CD4-positive, alpha-beta T cell (primary cell): ENCODE data around the gene PAPPA. TPM values are rescaled to one million over a fixed set of nuclear protein-coding genes. Genes with fewer than 3 reads are reported as not detected.

Experiments used
- ATAC-seq: fragments of 200-7000 bp; cut with Tn5 transposase; one replicate; pipeline ENCODE4 v1.10.0; 2022; ENCODE audit warnings: mild to moderate bottlenecking; ENCODE audit not compliant: poor library complexity
- CTCF ChIA-PET: fragments of 350-600 bp; sonication (Branson Sonifier 250); formaldehyde crosslinking; loops from one replicate; lab custom pipeline; 2021; ENCODE audit warnings: antibody characterized with exemption, inconsistent platforms; lab: Charles Lee
- POLR2A ChIA-PET: fragments of 350-600 bp; sonication (Branson Sonifier 250); formaldehyde crosslinking; loops from one replicate; lab custom pipeline; 2021; ENCODE audit warnings: antibody characterized with exemption, inconsistent platforms; lab: Charles Lee
- DNase-seq, 14 experiments: peaks; one replicate each; pipeline ENCODE4 v3.0.0-alpha.2; 2013 to 2020; ENCODE audit warnings: mixed read lengths in 2 of 14
- H3K27ac ChIP-seq, 2 donors: one replicate each; pipeline versions ENCODE4 v1.5.1 to v1.7.0; 2013; ENCODE audit warnings: low read length in 2 of 2, low read depth in 1 of 2, mild to moderate bottlenecking in 1 of 2
- H3K27me3 ChIP-seq, 2 experiments: 1 replicate in 1 of 2; 2 replicates in 1 of 2; pipeline versions ENCODE4 v1.6.1 to v1.7.0; 2013; ENCODE audit warnings: low read length in 2 of 2, control low read depth in 1 of 2, mild to moderate bottlenecking in 1 of 2, moderate library complexity in 1 of 2; ENCODE audit not compliant: insufficient read depth in 2 of 2, control insufficient read depth in 1 of 2
- H3K36me3 ChIP-seq: one replicate; pipeline ENCODE4 v1.6.1; 2013; ENCODE audit warnings: low read length, control low read depth; ENCODE audit not compliant: insufficient read depth
- H3K4me1 ChIP-seq: one replicate; pipeline ENCODE4 v1.6.1; 2013; ENCODE audit warnings: low read length, control low read depth; ENCODE audit not compliant: insufficient read depth
- H3K4me3 ChIP-seq: one replicate; pipeline ENCODE4 v1.5.1; 2013; ENCODE audit warnings: mild to moderate bottlenecking, low read length, moderate library complexity
- H3K9me3 ChIP-seq, 2 experiments: 1 replicate in 1 of 2; 2 replicates in 1 of 2; pipeline versions ENCODE4 v1.6.1 to v1.7.0; 2013; ENCODE audit warnings: low read length in 2 of 2, mild to moderate bottlenecking in 2 of 2, control low read depth in 1 of 2, moderate library complexity in 1 of 2; ENCODE audit not compliant: control insufficient read depth in 1 of 2, insufficient read depth in 1 of 2
- H3K27ac Mint-ChIP-seq: one replicate; pipeline ENCODE4 v1.8.0; 2020; ENCODE audit warnings: mixed read lengths
- H3K27me3 Mint-ChIP-seq: one replicate; pipeline ENCODE4 v1.8.0; 2021; ENCODE audit warnings: mixed read lengths
- H3K36me3 Mint-ChIP-seq: one replicate; pipeline ENCODE4 v1.8.0; 2021; ENCODE audit warnings: low read depth, mixed read lengths
- H3K4me1 Mint-ChIP-seq: one replicate; pipeline ENCODE4 v1.8.0; 2021; ENCODE audit warnings: low read depth, mixed read lengths
- H3K4me3 Mint-ChIP-seq: one replicate; pipeline ENCODE4 v1.8.0; 2020; ENCODE audit warnings: mild to moderate bottlenecking, mixed read lengths
- H3K9me3 Mint-ChIP-seq: one replicate; pipeline ENCODE4 v1.8.0; 2020; ENCODE audit warnings: mixed read lengths
- CTCF ChIP-seq: fragments of 200-600 bp; IDR thresholded peaks from one replicate; pipeline ENCODE4 v1.8.0; 2022; ENCODE audit warnings: antibody characterized with exemption, mild to moderate bottlenecking
- intact Hi-C, 2 experiments: fragments of 100-400 bp; cut with DNase I in 1 of 2; cut with micrococcal nuclease in 1 of 2; formaldehyde crosslinking; loops; one replicate each; pipeline versions ENCODE4 v1.15.1 to v1.9.0; 2023 to 2025; cut with DNase I, micrococcal nuclease
- total RNA-seq, 174 experiments: library from RNA in 2 of 174; stranded (reverse) in 2 of 174; gene quantifications; one replicate each; pipeline ENCODE4 v1.2.3 and lab custom pipeline; 2021 to 2026

The PAPPA gene
- total RNA-seq, 2 experiments from 2014 or later: 0.03 TPM; not detected in 1

- no peaks in the 10 kb centered on the region for H3K36me3 Mint-ChIP-seq
- H3K9me3 ChIP-seq: peaks cover 0 to 8% of the 10 kb centered on the region in 2 experiments
- H3K4me3 ChIP-seq: no peak overlapping the region
- DNase-seq: no peak
- no peaks in the 10 kb centered on the region for H3K4me1 Mint-ChIP-seq
- H3K4me1 ChIP-seq: no peaks in the 10 kb centered on the region
- no peak overlapping the region for H3K4me3 Mint-ChIP-seq
- H3K27me3 ChIP-seq: no peaks in the 10 kb centered on the region
- ChIA-PET CTCF (no interaction called here), POLR2A (no interaction called here)
- H3K27me3 Mint-ChIP-seq: no peaks in the 10 kb centered on the region
- no peak for ATAC-seq
- no peaks in the 10 kb centered on the region for H3K9me3 Mint-ChIP-seq
- intact Hi-C loops: no loop called here
- no peaks in the 10 kb centered on the region for H3K36me3 ChIP-seq
- no peak for TF ChIP-seq CTCF
- no peak overlapping the region for H3K27ac ChIP-seq
- no peak overlapping the region for H3K27ac Mint-ChIP-seq
Observed at GRCh38 chr9:116182876-116183275, 29.3 kb downstream of the PAPPA start.

GRCh38 chr9:116187570-116188170 lies 34.1 kb downstream of the PAPPA start:
- no peaks in the 10 kb centered on the region for H3K4me1 Mint-ChIP-seq
- ATAC-seq (no peak), DNase-seq (no peak)
- no peaks in the 10 kb centered on the region for H3K9me3 Mint-ChIP-seq
- H3K36me3 Mint-ChIP-seq: no peaks in the 10 kb centered on the region
- H3K36me3 ChIP-seq: no peaks in the 10 kb centered on the region
- no peak overlapping the region for H3K27ac Mint-ChIP-seq
- no peaks in the 10 kb centered on the region for H3K27me3 Mint-ChIP-seq
- ChIA-PET POLR2A (no interaction called here), CTCF (no interaction called here)
- H3K4me3 ChIP-seq: no peak overlapping the region
- no peak overlapping the region for H3K27ac ChIP-seq
- no peak overlapping the region for H3K4me3 Mint-ChIP-seq
- intact Hi-C loops: no loop called here
- no peaks in the 10 kb centered on the region for H3K4me1 ChIP-seq
- TF ChIP-seq CTCF: no peak
- no peaks in the 10 kb centered on the region for H3K27me3 ChIP-seq
- H3K9me3 ChIP-seq: peaks cover 0 to 17% of the 10 kb centered on the region in 2 experiments

DNA sequence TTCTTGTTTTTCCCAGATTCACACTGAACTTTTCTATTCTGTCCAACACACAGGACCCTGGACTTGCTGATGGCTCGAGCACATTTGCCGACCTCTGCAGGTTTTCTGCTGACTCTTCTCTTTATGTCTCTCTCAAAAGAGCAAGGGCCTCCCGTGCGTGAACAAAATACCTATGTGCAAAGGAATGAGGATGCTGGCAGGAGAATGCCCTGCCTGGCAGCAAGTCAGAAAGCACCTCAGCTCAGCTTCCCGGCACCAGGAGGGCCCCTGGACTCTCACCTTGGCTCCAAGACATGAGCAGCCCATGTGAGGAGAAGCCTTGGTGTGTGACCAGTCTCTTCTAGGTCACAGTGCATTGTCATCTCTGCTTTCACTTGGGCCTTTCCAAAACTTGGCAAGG lies 36.1 kb downstream of the PAPPA start:
- no peak overlapping the region for H3K4me3 ChIP-seq
- no peak overlapping the region for H3K27ac Mint-ChIP-seq
- H3K4me1 ChIP-seq: no peaks in the 10 kb centered on the region
- DNase-seq (no peak), ATAC-seq (no peak)
- TF ChIP-seq CTCF: no peak
- no peaks in the 10 kb centered on the region for H3K36me3 ChIP-seq
- intact Hi-C loops: no loop called here
- H3K36me3 Mint-ChIP-seq: no peaks in the 10 kb centered on the region
- no peaks in the 10 kb centered on the region for H3K9me3 Mint-ChIP-seq
- ChIA-PET CTCF (no interaction called here), POLR2A (no interaction called here)
- no peaks in the 10 kb centered on the region for H3K27me3 Mint-ChIP-seq
- H3K4me1 Mint-ChIP-seq: no peaks in the 10 kb centered on the region
- H3K4me3 Mint-ChIP-seq: no peak overlapping the region
- H3K27ac ChIP-seq: no peak overlapping the region
- peaks cover 0 to 17% of the 10 kb centered on the region in 2 experiments for H3K9me3 ChIP-seq
- H3K27me3 ChIP-seq: no peaks in the 10 kb centered on the region
